GM18508 (cell line): ENCODE measurements around the gene TSNAX.

Experiments used
- ATAC-seq: cut with Tn5 transposase; IDR thresholded peaks from one replicate; pipeline ENCODE4 v1.9.1; 2021; ENCODE audit warnings: moderate number of reproducible peaks; ENCODE audit not compliant: insufficient read depth, unreplicated experiment

TSNAX gene

DNA sequence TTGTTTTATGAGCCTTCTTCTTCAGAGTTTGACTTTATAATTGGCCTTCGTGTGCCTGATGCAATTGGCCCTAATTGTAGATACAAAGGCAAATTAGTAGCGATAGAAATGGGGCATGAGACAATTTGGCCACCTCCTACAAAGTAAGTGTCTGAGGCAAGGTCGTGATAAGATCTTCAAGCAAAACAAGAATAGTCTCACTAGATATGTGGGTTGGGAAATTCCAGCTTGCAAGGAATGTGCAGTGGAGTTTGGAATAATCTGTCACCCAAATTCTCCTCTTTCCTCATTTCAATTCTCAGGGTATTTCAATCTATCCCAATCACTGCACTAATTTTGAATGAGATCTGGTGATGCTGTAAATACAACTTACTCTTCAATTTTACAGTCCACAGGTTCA, 11.4 kb upstream of the TSNAX start:
- ATAC-seq = no peak

DNA sequence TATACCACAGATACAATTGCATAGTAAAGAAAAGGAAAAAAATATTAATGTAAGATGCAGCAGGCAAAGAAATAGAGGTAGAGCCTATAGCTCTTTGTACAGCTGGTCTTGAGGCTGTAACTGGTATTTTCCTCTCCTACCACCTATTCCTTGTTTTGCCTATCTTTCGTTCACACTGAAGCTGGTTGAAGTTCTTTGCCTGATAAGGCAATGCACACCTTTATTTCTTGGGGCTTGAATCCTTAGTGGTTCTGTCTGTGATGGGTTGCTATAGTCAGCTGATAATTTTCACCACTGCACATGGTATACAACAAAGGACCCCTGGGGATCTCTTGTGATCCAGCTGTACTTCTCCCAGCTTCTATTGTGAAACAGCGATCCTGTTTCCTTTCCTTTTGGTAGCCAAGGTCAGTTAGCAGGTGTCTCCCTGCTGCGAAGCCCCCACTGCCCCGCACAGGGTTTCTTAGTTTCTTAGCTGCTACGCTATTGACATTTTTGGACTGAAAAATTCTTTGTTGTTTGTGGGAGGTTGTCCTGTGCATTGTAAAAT, 9.9 kb upstream of the TSNAX start:
- ATAC-seq = no peak

GRCh38 chr1:231519166-231519565, 9.3 kb upstream of the TSNAX start:
- ATAC-seq = no peak

GRCh38 chr1:231522038-231522437, 6.4 kb upstream of the TSNAX start:
- ATAC-seq = no peak

DNA sequence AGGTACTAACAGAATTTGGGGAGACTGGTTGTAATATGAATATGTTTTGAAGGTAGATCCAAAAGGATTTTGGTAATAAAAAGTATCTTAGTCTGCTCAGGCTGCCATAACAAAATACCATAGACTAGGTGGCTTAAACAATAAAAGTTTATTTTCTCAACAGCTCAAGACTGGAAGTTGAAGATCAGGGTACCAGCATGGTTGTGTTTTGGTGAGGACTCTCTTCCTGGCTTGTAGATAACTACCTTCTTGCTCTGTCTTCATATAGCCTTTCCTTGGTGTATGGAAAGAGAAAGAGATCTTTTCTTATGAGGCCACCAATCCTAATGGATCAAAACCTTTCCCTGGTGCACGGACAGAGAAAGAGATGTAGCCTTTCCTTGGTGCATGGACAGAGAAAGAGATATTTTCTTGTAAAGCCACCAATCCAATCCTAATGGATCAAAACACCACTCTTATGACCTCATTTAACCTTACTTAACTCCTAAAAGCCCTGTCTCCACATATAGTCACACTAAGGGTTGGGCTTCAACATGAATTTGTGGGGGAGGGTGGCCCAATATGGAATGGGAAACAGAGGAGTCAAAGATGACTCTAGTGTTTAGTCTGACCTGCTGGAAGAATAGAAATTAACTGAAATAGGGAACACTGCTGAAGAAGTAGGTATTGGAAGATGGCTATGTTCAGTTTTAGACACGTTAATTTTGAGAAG, 5.4 kb upstream of the TSNAX start:
- ATAC-seq = no peak

- ATAC-seq = no peak
Observed at GRCh38 chr1:231523816-231524215, 4.7 kb upstream of the TSNAX start.

- no peak for ATAC-seq
Observed at GRCh38 chr1:231526536-231526935, 1.9 kb upstream of the TSNAX start.

DNA sequence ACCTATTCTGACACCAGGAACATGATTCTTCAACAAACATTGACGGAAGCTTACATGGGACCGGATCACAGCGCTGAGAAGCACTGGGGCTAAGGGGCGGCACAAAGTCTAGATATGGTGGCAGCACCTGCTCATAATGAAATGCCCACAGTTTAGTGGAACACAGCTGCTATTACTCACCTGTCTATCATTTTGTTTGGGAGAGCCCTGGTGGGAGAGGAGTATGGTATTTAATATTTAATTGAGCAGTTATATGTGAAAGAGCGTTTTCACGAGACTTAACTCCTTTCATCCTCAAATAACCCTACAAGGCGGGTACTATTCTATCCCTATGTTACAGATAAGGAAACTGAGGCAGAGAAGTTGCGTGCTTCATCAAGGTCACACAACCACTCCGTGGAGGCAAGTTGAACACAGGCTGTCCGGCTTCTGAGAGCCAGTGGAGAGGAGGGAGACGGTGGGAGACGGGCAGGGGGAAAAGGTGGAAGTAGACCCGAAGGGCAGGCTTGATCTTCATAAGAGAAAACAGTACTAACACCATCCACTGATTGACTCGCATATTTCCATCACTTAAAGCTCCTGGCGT, 790 bp upstream of the TSNAX start:
- ATAC-seq = peak; percentile 16

DNA sequence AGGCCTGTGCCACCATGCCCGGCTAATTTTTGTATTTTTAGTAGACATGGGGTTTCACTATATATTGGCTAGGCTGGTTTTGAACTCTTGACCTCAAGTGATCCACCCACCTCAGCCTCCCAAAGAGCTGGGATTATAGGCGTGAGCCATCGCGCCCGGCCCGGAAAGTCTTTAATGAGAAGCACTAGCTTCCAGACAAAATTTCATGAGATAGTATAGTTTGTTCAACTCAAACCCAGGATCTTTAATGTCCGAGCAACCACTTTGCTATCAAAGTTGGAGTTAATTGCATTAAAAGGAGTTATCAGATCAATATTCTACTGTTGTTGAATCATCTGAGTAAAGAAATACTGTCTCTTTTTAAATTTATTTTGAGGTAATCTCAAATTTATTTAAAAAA, 4.8 kb downstream of the TSNAX start:
- no peak for ATAC-seq

DNA sequence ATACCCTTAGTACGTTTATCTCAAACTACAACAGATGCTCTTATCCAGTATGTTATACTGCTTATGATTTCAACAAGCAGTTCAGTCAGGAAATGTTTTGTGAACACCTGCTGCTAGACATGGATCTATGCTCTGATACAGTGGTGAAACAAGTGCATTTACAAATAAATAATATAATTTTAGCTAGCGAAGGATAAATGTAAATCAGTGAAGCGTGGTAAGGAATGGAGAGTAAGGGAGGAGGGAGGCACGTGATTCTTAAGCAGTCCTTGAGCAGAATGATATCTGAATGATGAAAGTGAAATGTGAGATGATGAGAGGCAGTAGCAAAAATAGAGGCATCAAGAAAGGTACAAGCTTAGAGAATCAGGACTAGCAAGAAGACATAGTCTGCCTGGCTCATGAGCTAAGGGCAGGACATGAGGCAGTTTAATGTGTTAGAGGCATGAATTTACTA, 6.3 kb downstream of the TSNAX start:
- no peak for ATAC-seq

- no peak for ATAC-seq
Observed at GRCh38 chr1:231536099-231536498, 7.6 kb downstream of the TSNAX start.

- no peak for ATAC-seq
Observed at GRCh38 chr1:231540847-231541246, 12.4 kb downstream of the TSNAX start.

DNA sequence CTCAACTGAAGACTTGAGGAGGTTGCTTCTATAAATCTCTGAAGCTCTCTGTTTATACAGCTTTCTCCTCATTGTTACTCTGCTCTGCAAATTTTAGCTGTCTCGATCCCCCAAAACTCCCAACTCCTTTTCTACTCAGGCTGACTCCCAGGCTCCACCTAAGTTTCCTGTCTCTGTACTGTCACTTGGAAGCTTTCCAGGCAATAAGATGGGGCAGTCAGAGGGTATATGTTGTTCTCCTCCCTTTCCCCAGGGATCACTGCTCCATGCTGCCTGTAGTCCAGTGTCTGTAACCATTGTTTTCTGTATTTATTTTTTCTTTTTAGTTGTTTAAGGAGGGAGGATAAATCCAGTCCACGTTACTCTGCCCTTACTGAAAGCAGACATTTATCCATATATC, 13.4 kb downstream of the TSNAX start:
- ATAC-seq = no peak

DNA sequence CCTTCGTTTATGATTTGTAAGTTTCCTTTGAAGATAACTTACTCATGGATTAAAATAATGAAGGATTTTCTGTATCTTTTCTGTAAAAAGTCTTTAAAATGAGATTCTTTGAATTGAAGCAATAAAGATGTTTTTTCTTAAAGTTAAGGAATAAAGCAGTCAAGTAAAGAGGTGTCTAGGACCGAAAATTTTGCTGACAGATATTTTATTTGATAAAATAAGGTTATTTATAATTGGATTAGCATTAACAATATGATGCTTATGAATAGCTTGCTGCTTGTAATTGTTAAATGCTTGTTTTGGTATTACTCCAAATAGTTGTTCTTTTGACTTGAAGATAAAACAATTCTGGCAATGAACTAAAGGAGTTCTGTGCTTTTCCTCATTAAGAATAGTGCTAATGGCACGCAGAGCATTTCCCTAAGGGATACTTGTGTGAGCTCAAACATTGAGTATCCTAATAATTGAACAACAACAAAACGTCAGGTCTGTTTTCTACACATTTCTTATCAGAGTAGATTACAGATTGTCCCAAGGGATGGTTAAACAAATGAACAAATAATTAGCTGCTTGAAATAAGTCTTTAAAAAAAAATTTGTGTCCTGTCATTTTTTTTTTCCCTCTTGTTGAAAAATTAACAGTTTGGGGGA, 16.6 kb downstream of the TSNAX start:
- ATAC-seq = no peak

DNA sequence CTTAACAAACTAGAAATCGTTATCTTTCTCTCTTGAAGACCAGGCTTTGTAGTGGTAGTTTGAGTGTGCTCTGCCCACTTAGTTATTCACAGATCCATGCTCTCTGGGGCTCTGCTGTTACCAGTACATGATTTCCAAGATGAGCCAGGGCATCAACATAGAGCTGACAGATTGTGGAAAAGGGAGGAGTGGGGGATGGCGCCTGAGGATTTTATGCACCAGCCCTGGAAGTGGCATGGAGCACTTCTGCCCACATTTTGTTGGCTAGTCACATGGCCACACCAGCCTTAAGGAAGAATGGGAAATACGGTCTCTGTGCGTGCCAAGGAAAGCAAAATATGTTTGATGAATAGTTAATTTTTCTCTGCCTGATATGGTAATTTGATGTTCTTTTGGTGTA, 18.2 kb downstream of the TSNAX start:
- ATAC-seq = no peak

DNA sequence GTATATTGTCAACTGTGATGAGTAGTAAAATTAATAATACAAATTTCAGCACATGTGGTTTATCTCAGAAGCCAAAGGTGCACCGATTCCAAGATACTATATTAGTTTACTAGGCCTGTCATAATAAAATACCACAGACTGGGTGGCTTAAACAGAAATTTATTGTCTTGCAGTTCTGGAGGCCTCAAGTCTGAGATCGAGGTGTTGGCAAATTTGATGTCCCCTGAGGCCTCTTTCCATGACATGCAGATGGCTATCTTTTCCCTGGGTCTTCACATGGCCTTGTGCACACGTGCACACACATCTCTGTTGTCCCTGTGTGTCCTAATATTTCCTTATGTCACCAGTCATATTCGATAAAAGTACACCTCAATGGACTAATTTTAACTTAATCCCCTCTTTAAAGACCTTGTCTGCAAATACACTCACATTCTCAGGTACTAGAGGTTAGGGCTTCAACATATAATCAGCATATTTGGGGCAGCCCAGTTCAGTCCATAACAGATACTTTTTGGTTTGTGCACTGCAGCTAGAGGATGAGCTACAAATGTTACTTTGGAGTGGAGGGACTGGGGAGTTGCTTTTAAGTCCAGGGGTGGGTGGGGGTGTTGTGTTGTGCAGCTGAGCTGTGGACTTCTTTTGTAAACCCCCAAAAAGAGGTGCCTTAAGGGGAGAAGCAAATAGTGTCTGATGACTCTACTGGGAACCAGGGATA, 21.4 kb downstream of the TSNAX start:
- ATAC-seq = no peak

GRCh38 chr1:231550448-231550781, 21.9 kb downstream of the TSNAX start:
- ATAC-seq = no peak

GRCh38 chr1:231553320-231553719, 24.9 kb downstream of the TSNAX start:
- ATAC-seq = no peak

GRCh38 chr1:231554969-231555368, 26.5 kb downstream of the TSNAX start:
- ATAC-seq = no peak

DNA sequence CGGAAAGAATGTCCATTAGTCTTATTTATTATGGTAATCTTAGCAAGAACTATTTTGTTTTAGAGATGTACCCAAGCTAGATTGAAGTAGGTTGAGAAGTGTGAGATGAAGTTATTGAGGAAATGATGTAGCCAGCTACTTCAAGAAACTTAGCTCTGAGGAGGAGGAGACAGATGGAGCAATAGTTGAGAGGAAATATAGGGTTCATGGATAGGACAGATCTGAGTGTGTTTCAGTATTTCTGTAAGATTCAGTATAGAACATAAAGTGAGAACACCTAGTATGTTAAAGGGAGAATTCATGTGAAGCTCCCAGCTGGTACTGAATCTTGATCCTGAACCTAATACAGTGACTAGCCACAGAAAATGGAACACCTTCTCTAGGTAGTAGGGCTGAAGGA, 28.9 kb downstream of the TSNAX start:
- no peak for ATAC-seq
